HL-60 (cell line): ENCODE results near the gene EXOC6B.

ENCODE experiments used
- DNase-seq, 2 experiments: peaks; one replicate each; pipeline ENCODE4 v3.0.0-alpha.2; 2010 to 2020; ENCODE audit warnings: low read depth in 1 of 2, low spot score in 1 of 2
- H3K27ac ChIP-seq: fragments of 250-450 bp; sonication (Bioruptor Pico); replicated peaks from 2 replicates; pipeline ENCODE4 v1.5.1; 2020; ENCODE audit warnings: mild to moderate bottlenecking, moderate library complexity
- H3K27me3 ChIP-seq: fragments of 250-450 bp; sonication (Bioruptor Pico); 2 replicates; pipeline ENCODE4 v1.5.1; 2021; ENCODE audit warnings: mild to moderate bottlenecking, moderate library complexity; ENCODE audit not compliant: insufficient read depth, poor library complexity, severe bottlenecking
- H3K4me3 ChIP-seq: replicated peaks from 2 replicates; pipeline ENCODE4 v1.5.1; 2011; ENCODE audit warnings: mild to moderate bottlenecking, control low read depth, low read length; ENCODE audit not compliant: insufficient read depth
- GABPA ChIP-seq: IDR thresholded peaks from 2 replicates; pipeline ENCODE4 v1.6.1; 2012; ENCODE audit warnings: low read depth
- POLR2AphosphoS5 ChIP-seq: IDR thresholded peaks from 2 replicates; pipeline ENCODE4 v1.6.1; 2012; ENCODE audit warnings: low read depth
- REST ChIP-seq: IDR thresholded peaks from 2 replicates; pipeline ENCODE4 v1.6.1; 2012; ENCODE audit warnings: low read depth; ENCODE audit not compliant: insufficient replicate concordance
- SPI1 ChIP-seq: IDR thresholded peaks from 2 replicates; pipeline ENCODE4 v1.6.1; 2012; ENCODE audit warnings: low read depth, mild to moderate bottlenecking, borderline replicate concordance
- TF ChIP-seq, protein P1 (sequence below): IDR thresholded peaks from one replicate; pipeline ENCODE4 v1.5.1; 2011; ENCODE audit warnings: low read length, control low read depth, inconsistent platforms; ENCODE audit not compliant: insufficient read depth

EXOC6B gene

GRCh38 chr2:72156872-72157271, 669.0 kb downstream of the EXOC6B start:
- TF ChIP-seq GABPA (no peak), SPI1 (no peak), REST (no peak), POLR2AphosphoS5 (no peak)
- TF ChIP-seq, protein P1, sequence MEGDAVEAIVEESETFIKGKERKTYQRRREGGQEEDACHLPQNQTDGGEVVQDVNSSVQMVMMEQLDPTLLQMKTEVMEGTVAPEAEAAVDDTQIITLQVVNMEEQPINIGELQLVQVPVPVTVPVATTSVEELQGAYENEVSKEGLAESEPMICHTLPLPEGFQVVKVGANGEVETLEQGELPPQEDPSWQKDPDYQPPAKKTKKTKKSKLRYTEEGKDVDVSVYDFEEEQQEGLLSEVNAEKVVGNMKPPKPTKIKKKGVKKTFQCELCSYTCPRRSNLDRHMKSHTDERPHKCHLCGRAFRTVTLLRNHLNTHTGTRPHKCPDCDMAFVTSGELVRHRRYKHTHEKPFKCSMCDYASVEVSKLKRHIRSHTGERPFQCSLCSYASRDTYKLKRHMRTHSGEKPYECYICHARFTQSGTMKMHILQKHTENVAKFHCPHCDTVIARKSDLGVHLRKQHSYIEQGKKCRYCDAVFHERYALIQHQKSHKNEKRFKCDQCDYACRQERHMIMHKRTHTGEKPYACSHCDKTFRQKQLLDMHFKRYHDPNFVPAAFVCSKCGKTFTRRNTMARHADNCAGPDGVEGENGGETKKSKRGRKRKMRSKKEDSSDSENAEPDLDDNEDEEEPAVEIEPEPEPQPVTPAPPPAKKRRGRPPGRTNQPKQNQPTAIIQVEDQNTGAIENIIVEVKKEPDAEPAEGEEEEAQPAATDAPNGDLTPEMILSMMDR = no peak
- Histone ChIP-seq H3K27ac (no peak overlapping the region), H3K27me3 (no peaks in the 10 kb centered on the region), H3K4me3 (no peak overlapping the region)
- DNase-seq = no peak

GRCh38 chr2:72155737-72156136, 670.1 kb downstream of the EXOC6B start:
- Histone ChIP-seq H3K4me3 (no peak overlapping the region), H3K27me3 (no peaks in the 10 kb centered on the region), H3K27ac (no peak overlapping the region)
- no peak for DNase-seq
- TF ChIP-seq, protein P1 = no peak
- no peak for TF ChIP-seq GABPA
- TF ChIP-seq SPI1 = no peak
- no peak for TF ChIP-seq POLR2AphosphoS5
- TF ChIP-seq REST = no peak

- H3K27me3 ChIP-seq = peaks cover 1% of the 10 kb centered on the region
- DNase-seq = no peak
- TF ChIP-seq, protein P1 = no peak
- TF ChIP-seq SPI1 (no peak), REST (no peak), GABPA (no peak), POLR2AphosphoS5 (no peak)
- H3K4me3 ChIP-seq = no peak overlapping the region
- no peak overlapping the region for H3K27ac ChIP-seq
These were observed 670.7 kb downstream of the EXOC6B start for GRCh38 chr2:72155151-72155550.
